ENCODE data around the gene GALNT10.
"Not testable (repeated sequence)": the region's sequence is repeated elsewhere in the genome, so short reads cannot be mapped to it uniquely, and the experiment has no call there.

GALNT10 gene

GRCh38 chr5:154145268-154145667 lies 45.3 kb upstream of the GALNT10 start:
- Histone ChIP-seq H3K27me3 (ENCODE audit: insufficient read depth, low read length, poor library complexity) (no peaks in the 10 kb centered on the region), H3K36me3 (ENCODE audit: insufficient read depth, low read length) (no peaks in the 10 kb centered on the region), H3K79me2 (ENCODE audit: insufficient read depth, low read length) (no peaks in the 10 kb centered on the region), H3K9ac (ENCODE audit: low read depth, low read length) (no peak overlapping the region), H3K4me2 (ENCODE audit: insufficient read depth, low read length) (no peak overlapping the region), H3K4me3 (ENCODE audit: low read depth in 1 of 2, low read length in 2 of 2) (no peak overlapping the region), H3K9me3 (ENCODE audit: insufficient read depth, low read length, severe bottlenecking) (no peaks in the 10 kb centered on the region), H2AFZ (ENCODE audit: low read depth, low read length) (no peak overlapping the region), H4K20me1 (ENCODE audit: insufficient read depth, low read length) (no peaks in the 10 kb centered on the region), H3K4me1 (ENCODE audit: insufficient read depth, low read length) (no peaks in the 10 kb centered on the region), H3K27ac (ENCODE audit: low read length) (no peak overlapping the region)
- TF ChIP-seq EZH2 (IDR thresholded peaks at IDR 0.05; ENCODE audit: borderline replicate concordance, low read depth, low read length, severe bottlenecking), result no peak
- no peak for TF ChIP-seq CTCF (IDR thresholded peaks at IDR 0.05; ENCODE audit: borderline replicate concordance, extremely low read depth, low read length, poor library complexity, severe bottlenecking)
- ATAC-seq (ENCODE audit: insufficient read depth, low read depth), result no peak
- no peak for DNase-seq

GRCh38 chr5:154146409-154146808 lies 44.1 kb upstream of the GALNT10 start:
- no peak for ATAC-seq (ENCODE audit: insufficient read depth, low read depth)
- Histone ChIP-seq H3K9me3 (ENCODE audit: insufficient read depth, low read length, severe bottlenecking) (no peaks in the 10 kb centered on the region), H3K79me2 (ENCODE audit: insufficient read depth, low read length) (no peaks in the 10 kb centered on the region), H3K4me3 (ENCODE audit: low read depth in 1 of 2, low read length in 2 of 2) (no peak overlapping the region), H4K20me1 (ENCODE audit: insufficient read depth, low read length) (no peaks in the 10 kb centered on the region), H2AFZ (ENCODE audit: low read depth, low read length) (no peak overlapping the region), H3K27me3 (ENCODE audit: insufficient read depth, low read length, poor library complexity) (no peaks in the 10 kb centered on the region), H3K27ac (ENCODE audit: low read length) (no peak overlapping the region), H3K9ac (ENCODE audit: low read depth, low read length) (no peak overlapping the region), H3K4me1 (ENCODE audit: insufficient read depth, low read length) (no peaks in the 10 kb centered on the region), H3K4me2 (ENCODE audit: insufficient read depth, low read length) (no peak overlapping the region), H3K36me3 (ENCODE audit: insufficient read depth, low read length) (no peaks in the 10 kb centered on the region)
- DNase-seq, result no peak
- no peak for TF ChIP-seq EZH2 (IDR thresholded peaks at IDR 0.05; ENCODE audit: borderline replicate concordance, low read depth, low read length, severe bottlenecking)
- TF ChIP-seq CTCF (IDR thresholded peaks at IDR 0.05; ENCODE audit: borderline replicate concordance, extremely low read depth, low read length, poor library complexity, severe bottlenecking), result no peak

GRCh38 chr5:154147666-154148065 lies 42.9 kb upstream of the GALNT10 start:
- H3K27ac ChIP-seq (ENCODE audit: low read length), result no peak overlapping the region
- H3K9ac ChIP-seq (ENCODE audit: low read depth, low read length), result no peak overlapping the region
- TF ChIP-seq EZH2 (IDR thresholded peaks at IDR 0.05; ENCODE audit: borderline replicate concordance, low read depth, low read length, severe bottlenecking) (no peak), CTCF (IDR thresholded peaks at IDR 0.05; ENCODE audit: borderline replicate concordance, extremely low read depth, low read length, poor library complexity, severe bottlenecking) (no peak)
- H3K27me3 ChIP-seq (ENCODE audit: insufficient read depth, low read length, poor library complexity), result no peaks in the 10 kb centered on the region
- no peak overlapping the region for H2AFZ ChIP-seq (ENCODE audit: low read depth, low read length)
- no peaks in the 10 kb centered on the region for H3K9me3 ChIP-seq (ENCODE audit: insufficient read depth, low read length, severe bottlenecking)
- no peaks in the 10 kb centered on the region for H3K79me2 ChIP-seq (ENCODE audit: insufficient read depth, low read length)
- DNase-seq (no peak), ATAC-seq (ENCODE audit: insufficient read depth, low read depth) (no peak)
- H3K36me3 ChIP-seq (ENCODE audit: insufficient read depth, low read length), result no peaks in the 10 kb centered on the region
- no peaks in the 10 kb centered on the region for H4K20me1 ChIP-seq (ENCODE audit: insufficient read depth, low read length)
- H3K4me2 ChIP-seq (ENCODE audit: insufficient read depth, low read length), result no peak overlapping the region
- H3K4me1 ChIP-seq (ENCODE audit: insufficient read depth, low read length), result no peaks in the 10 kb centered on the region
- H3K4me3 ChIP-seq (ENCODE audit: low read depth in 1 of 2, low read length in 2 of 2), result no peak overlapping the region

DNA sequence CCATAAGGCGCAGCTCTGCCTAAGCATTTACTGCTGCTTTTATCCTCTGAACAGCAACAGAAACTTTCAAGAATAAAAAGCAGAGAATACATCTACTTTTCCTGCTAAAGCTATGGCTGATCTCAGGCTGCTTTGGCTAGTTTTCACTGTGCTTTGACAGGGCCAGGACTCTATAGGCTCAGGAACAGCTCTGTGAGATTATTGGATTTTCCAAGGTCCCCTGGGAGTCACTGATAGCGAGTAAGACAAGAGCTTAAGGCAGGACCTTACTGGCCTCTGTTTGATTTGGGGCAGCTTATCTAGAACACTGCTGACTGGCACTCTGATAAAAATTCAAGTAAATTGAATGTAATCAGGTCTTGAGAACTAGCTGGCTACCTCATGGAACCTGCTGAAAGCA lies 40.1 kb upstream of the GALNT10 start:
- H4K20me1 ChIP-seq (ENCODE audit: insufficient read depth, low read length); ATAC-seq (ENCODE audit: insufficient read depth, low read depth): not testable (repeated sequence)

More for the DNA sequence above, 40.1 kb upstream of the GALNT10 start:
- not testable (repeated sequence) for H3K36me3 ChIP-seq (ENCODE audit: insufficient read depth, low read length); H3K9me3 ChIP-seq (ENCODE audit: insufficient read depth, low read length, severe bottlenecking); H3K4me3 ChIP-seq (ENCODE audit: low read depth in 1 of 2, low read length in 2 of 2); DNase-seq; H3K79me2 ChIP-seq (ENCODE audit: insufficient read depth, low read length); H3K9ac ChIP-seq (ENCODE audit: low read depth, low read length); H3K27me3 ChIP-seq (ENCODE audit: insufficient read depth, low read length, poor library complexity); H3K4me1 ChIP-seq (ENCODE audit: insufficient read depth, low read length); H3K27ac ChIP-seq (ENCODE audit: low read length); H2AFZ ChIP-seq (ENCODE audit: low read depth, low read length); H3K4me2 ChIP-seq (ENCODE audit: insufficient read depth, low read length)
